ENCODE data around the gene OR2A42.
"Not testable (repeated sequence)": the region's sequence is repeated elsewhere in the genome, so short reads cannot be mapped to it uniquely, and the experiment has no call there.

OR2A42 gene

DNA sequence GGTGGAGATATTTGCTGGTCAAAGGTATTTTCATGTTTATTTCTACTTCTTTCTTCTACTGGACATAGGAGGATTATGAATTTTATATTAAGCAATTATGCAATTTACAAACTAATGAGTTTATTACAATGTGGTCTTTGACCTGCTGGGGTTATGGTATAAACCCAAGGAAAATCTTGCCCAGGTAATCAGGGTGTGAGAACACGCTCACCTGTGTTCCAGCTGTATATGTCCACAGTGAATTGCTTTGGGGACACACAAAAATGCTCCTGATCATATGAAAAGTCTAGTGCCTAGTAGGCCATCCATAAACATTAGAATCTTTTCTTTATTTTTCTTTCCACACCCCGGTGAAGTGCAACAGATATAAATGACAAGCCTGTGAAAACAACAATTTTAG, at the start of gene OR2A42:
Gene OR2A42 (minus strand): TSS at position 241 of the 400 bp plus-strand sequence. CDS start 6,762 bp downstream, outside the sequence.
- DNase-seq: not testable (repeated sequence)

GRCh38 chr7:144287171-144287784, 47.9 kb upstream of the OR2A42 start:
- DNase-seq: not testable (repeated sequence)

DNA sequence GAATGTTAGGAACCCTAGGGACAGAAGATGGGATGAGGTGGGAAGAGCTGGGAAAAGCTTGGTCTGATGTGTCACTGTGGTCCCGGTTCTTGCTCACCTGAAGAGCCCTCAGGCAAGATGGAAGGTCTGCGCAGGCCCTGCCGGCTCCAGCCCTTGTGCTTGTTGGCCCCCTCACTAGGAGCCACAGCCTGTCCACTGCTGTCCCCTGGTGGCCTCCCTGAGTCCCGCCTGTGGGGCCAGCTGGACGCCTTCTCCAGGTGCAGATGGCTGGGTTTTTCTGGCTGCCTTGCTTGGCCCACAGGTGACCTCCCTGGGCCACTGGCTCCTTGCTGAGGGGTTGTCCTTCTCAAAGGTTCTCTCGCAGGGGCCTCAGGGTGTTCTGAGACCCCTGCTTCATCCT, 44.3 kb upstream of the OR2A42 start:
- not testable (repeated sequence) for DNase-seq

DNA sequence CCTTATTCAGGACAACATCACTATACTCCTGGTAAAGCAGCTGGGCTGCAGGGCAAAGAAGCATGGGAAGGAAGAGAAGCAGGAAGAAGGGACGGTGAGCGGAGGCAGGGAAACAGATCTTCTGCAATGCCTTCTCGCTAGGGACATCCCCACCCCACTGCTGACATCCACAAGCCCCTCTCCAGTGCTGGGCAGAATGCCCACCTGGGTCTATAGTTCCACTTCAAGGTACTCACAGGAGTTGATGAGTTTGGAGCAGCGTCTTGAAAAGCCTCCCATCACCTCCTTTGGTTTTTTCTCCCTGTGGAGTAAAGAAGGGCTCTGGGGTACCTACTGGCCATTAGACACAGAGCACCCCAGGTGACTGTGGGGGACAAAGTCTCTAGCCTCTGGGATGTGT, 43.1 kb upstream of the OR2A42 start:
- DNase-seq: not testable (repeated sequence)

DNA sequence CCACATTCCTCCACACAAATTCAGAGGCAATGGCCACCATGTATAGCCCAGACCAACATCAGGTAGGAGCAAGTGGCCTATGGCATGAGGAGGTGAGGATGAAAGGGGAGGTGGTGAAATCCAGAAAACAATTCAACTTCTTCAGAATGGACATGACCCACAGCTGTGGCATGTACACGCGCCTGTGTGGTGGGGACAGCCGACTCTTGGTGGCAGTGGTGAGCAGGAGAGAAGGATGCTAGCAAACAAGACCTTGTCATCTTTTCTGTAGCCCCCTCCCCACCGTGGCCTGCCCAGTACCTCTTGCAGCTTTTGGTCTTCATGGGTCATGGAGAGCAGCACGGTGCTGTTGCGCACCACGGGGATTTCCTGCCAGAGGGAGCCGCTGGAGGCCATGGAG, 42.6 kb upstream of the OR2A42 start:
- not testable (repeated sequence) for DNase-seq

- DNase-seq: not testable (repeated sequence)
These were observed 40.6 kb upstream of the OR2A42 start for GRCh38 chr7:144280010-144280409.

- DNase-seq: not testable (repeated sequence)
These were observed 35.9 kb upstream of the OR2A42 start for GRCh38 chr7:144275281-144275680.

GRCh38 chr7:144269188-144269587, 29.8 kb upstream of the OR2A42 start, which contains the start of gene CTAGE8:
TSS of gene CTAGE8 (minus strand) at chr7:144269288. CDS start at chr7:144269250, 38 bp downstream.
- DNase-seq: not testable (repeated sequence)

- DNase-seq: not testable (repeated sequence)
These were observed 25.3 kb upstream of the OR2A42 start, which contains the start of gene OR2A7 for GRCh38 chr7:144264692-144265091. TSS of gene OR2A7 (minus strand) at chr7:144264792. CDS start at chr7:144259628, 5,164 bp downstream.

GRCh38 chr7:144262128-144262527, 22.7 kb upstream of the OR2A42 start:
- not testable (repeated sequence) for DNase-seq

- not testable (repeated sequence) for DNase-seq
These were observed 19.7 kb upstream of the OR2A42 start for GRCh38 chr7:144259067-144259466.

DNA sequence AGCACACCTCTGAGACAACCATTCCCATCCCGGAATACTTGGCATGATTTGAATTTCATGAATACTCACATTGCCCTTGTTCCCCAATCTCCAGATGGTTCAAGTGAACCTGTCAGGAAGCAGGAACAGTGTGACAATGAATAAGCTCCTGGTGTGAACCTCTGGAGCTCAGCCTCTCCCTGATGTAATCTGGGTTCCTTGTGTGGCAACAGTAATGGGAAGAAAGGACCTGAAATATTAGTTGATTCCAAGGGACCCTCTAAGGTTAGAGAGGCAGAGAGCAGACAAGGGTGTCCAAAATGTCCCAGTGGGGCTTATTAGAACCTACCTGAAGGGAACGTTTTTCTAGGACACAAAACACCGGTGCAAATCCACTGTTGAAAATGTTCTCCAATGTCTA, 16.7 kb upstream of the OR2A42 start:
- no peak for DNase-seq

GRCh38 chr7:144255471-144255897, 16.1 kb upstream of the OR2A42 start:
- DNase-seq: no peak

GRCh38 chr7:144252307-144252706, 12.9 kb upstream of the OR2A42 start:
- not testable (repeated sequence) for DNase-seq

GRCh38 chr7:144247674-144248330, 8.4 kb upstream of the OR2A42 start:
- DNase-seq: not testable (repeated sequence)

DNA sequence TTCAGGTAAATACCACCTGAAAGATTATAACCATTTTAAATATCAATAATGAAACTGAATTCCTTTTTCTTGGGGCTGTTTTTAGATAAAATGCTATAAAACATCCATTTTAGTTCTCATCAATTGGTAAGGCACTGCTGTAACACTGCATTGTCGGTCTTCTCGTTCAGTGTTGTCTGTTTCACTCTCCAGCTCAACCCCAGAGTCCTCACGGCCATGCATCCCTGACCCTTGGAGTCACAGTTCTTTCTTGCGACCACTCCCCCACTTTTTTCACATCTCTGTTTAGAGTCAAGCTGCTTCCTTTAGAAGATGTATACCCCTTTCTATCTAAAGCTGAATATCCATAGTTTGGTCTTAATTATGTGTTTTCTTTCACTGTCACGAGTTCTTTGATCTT, 7.6 kb upstream of the OR2A42 start:
- not testable (repeated sequence) for DNase-seq

DNA sequence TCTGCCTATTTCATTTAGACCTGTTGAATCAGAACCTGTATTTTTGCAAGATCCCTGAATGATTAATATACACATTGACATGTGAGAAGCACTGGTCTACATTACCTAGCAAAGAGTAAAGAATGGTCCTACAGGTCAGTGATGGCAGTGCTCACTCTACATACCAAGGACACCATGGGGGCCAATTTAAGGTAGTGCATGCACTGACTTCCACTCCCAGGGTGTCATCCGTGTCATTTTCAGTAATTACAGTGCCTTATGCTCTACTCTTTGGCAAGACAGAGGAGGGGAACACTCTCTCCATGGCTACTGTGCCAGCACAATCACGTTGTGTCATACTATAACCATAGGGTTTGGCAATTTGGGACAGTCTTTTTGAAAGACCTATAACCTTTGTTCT, 6.0 kb upstream of the OR2A42 start:
- not testable (repeated sequence) for DNase-seq

GRCh38 chr7:144238530-144239082, 799 bp downstream of the OR2A42 start:
- DNase-seq: not testable (repeated sequence)

DNA sequence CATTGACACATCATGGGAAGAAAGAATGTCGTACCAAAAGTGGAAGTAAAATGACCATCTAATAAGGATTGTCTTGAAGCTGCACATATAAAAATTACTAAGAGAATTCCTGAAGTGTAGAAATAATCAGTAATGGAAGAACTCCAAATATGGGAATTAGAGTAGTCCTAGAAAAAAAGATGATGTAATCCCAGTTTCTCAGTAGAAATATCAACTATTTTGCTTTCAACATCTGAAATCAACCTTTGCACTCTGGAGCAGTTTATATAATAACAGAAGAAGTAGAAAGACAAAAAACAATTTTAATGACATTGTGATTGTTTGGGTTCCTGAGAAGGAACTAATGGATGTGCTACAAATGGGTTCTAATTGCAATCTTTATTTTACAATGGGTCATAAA, 6.4 kb downstream of the OR2A42 start:
- DNase-seq: not testable (repeated sequence)

DNA sequence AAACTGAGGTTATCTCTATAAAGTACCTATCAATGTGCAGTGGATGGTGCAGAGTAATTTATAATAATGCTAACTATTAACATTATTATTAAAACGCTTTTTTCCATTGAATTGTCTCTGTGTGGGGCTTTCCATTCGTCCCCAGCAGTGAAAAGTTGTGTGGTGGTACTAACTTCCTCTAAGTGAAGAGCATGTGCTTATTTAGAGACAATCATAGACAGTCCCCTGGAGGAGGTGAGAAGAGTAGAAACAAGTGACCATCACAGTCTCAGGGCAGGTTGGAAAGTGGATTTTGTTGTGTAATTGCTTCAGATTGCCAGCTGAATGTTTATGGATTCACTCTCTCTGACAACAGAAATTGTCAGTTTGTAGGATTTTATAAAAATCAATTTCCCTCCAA, 8.4 kb downstream of the OR2A42 start:
- not testable (repeated sequence) for DNase-seq

DNA sequence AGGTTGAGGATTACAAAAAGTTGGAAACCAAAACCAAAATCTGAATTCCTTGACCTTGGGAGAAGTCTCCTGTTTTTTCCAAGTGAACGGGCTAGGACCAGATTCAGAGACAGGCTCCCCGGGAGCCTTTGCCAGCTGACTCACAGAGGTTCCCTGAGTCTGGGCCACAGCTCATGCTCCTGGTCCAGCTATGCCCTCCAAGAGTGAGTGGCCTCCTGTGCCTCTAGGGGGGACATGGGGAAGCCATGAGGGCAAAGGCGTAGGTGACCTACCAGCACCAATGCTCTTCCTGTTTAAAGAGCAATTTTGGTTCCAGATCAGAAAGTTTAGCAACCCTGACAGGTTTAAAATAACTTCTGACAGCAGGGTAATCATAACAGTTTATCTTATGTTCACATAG, 10.6 kb downstream of the OR2A42 start:
- DNase-seq: not testable (repeated sequence)

- DNase-seq: not testable (repeated sequence)
These were observed 12.5 kb downstream of the OR2A42 start for GRCh38 chr7:144226866-144227265.

GRCh38 chr7:144223675-144224074, 15.7 kb downstream of the OR2A42 start:
- DNase-seq: not testable (repeated sequence)

DNA sequence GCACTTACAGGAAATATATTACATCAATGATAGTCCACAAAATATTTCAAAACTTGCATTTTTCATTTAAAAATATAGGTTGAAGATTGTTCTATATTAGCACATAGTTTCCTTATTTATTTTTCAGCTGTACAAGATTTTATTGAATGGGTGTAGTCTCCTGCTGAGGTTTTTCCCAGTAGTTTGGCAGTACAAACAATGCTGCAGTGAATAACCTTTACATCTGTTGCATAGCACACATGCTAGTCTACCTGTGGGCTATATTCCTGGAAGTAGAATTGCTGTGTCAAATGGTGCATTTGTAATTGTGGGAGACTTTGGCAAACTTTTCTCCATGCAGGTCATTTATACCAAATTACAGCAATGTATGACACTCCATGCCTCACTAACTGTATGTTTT, 18.9 kb downstream of the OR2A42 start:
- DNase-seq: not testable (repeated sequence)

Measured in activated CD8-positive, alpha-beta memory T cell treated with anti-CD3 and anti-CD28 coated beads for 24 hours (primary cell).